ENCODE results near the gene LRP2BP. TPM values are rescaled to one million over a fixed set of nuclear protein-coding genes. Genes with fewer than 3 reads are reported as not detected.

LRP2BP gene
- total and polyA plus RNA-seq, 2 experiments from 2014 or later: 0.28 to 1.7 TPM

GRCh38 chr4:185411849-185412248 lies 16.1 kb upstream of the LRP2BP start:
- no peak overlapping the region for H3K4me3 Mint-ChIP-seq
- H3K27me3 Mint-ChIP-seq (ENCODE audit: insufficient read depth, low read depth, poor library complexity): no peaks in the 10 kb centered on the region
- H3K36me3 Mint-ChIP-seq (ENCODE audit: low read depth): peaks cover 10% of the 10 kb centered on the region
- ATAC-seq: no peak
- no peaks in the 10 kb centered on the region for H3K4me1 Mint-ChIP-seq
- DNase-seq (ENCODE audit: low spot score): no peak
- Histone ChIP-seq H2AFZ (no peak overlapping the region), H3K79me2 (replicated peaks; ENCODE audit: insufficient read depth) (no peaks in the 10 kb centered on the region), H3K9me2 (ENCODE audit: insufficient read depth) (no peaks in the 10 kb centered on the region), H3F3A (replicated peaks; ENCODE audit: low read depth) (no peaks in the 10 kb centered on the region), H4K20me1 (replicated peaks; ENCODE audit: insufficient read depth) (no peaks in the 10 kb centered on the region), H3K36me3 (ENCODE audit: insufficient read depth) (no peaks in the 10 kb centered on the region; the same call in 1 of the 2 replicates), H3K27me3 (ENCODE audit: insufficient read depth) (no peaks in the 10 kb centered on the region), H3K4me1 (ENCODE audit: insufficient read depth) (no peaks in the 10 kb centered on the region), H3K4me3 (no peak overlapping the region), H3K4me2 (no peak overlapping the region), H3K27ac (ENCODE audit: low read depth) (no peak overlapping the region)
- no peak for TF ChIP-seq ZNF462 (CRISPR knock-in tag; IDR thresholded peaks at IDR 0.05)
- H3K9me3 Mint-ChIP-seq: peaks cover 5% of the 10 kb centered on the region; the same call in 1 of the 3 replicates
- no peak overlapping the region for H3K27ac Mint-ChIP-seq

GRCh38 chr4:185408432-185408831 lies 12.7 kb upstream of the LRP2BP start:
- H3K4me1 ChIP-seq (ENCODE audit: insufficient read depth): no peaks in the 10 kb centered on the region

More at GRCh38 chr4:185408432-185408831, 12.7 kb upstream of the LRP2BP start:
- H3K4me3 ChIP-seq: no peak overlapping the region
- no peak overlapping the region for H3K27ac ChIP-seq (ENCODE audit: low read depth)
- Mint-ChIP-seq H3K4me1 (no peaks in the 10 kb centered on the region), H3K9me3 (peaks cover 5% of the 10 kb centered on the region; the same call in 1 of the 3 replicates), H3K36me3 (ENCODE audit: low read depth) (peaks cover 25% of the 10 kb centered on the region), H3K27me3 (ENCODE audit: insufficient read depth, low read depth, poor library complexity) (no peaks in the 10 kb centered on the region), H3K4me3 (no peak overlapping the region), H3K27ac (no peak overlapping the region)
- no peak overlapping the region for H2AFZ ChIP-seq
- no peak overlapping the region for H3K4me2 ChIP-seq
- H3F3A ChIP-seq (replicated peaks; ENCODE audit: low read depth): no peaks in the 10 kb centered on the region
- H3K9me2 ChIP-seq (ENCODE audit: insufficient read depth): no peaks in the 10 kb centered on the region
- no peaks in the 10 kb centered on the region for H3K79me2 ChIP-seq (replicated peaks; ENCODE audit: insufficient read depth)
- no peaks in the 10 kb centered on the region for H4K20me1 ChIP-seq (replicated peaks; ENCODE audit: insufficient read depth)
- DNase-seq (ENCODE audit: low spot score) (no peak), ATAC-seq (no peak)
- no peaks in the 10 kb centered on the region; the same call in 1 of the 2 replicates for H3K36me3 ChIP-seq (ENCODE audit: insufficient read depth)
- no peaks in the 10 kb centered on the region for H3K27me3 ChIP-seq (ENCODE audit: insufficient read depth)
- no peak for TF ChIP-seq STAT1 (IDR thresholded peaks at IDR 0.05; ENCODE audit: unreplicated experiment)
- no peak for TF ChIP-seq ETS1 (IDR thresholded peaks at IDR 0.05)
- no peak for TF ChIP-seq JUNB (IDR thresholded peaks at IDR 0.05; ENCODE audit: unreplicated experiment)
- no peak for TF ChIP-seq REST (IDR thresholded peaks at IDR 0.05; ENCODE audit: unreplicated experiment)
